ENCODE data around the gene TEN1. TPM values are rescaled to one million over a fixed set of nuclear protein-coding genes. Genes with fewer than 3 reads are reported as not detected.

TEN1 gene
- total RNA-seq, 1 donor from 2014 or later, result 8.5 TPM

DNA sequence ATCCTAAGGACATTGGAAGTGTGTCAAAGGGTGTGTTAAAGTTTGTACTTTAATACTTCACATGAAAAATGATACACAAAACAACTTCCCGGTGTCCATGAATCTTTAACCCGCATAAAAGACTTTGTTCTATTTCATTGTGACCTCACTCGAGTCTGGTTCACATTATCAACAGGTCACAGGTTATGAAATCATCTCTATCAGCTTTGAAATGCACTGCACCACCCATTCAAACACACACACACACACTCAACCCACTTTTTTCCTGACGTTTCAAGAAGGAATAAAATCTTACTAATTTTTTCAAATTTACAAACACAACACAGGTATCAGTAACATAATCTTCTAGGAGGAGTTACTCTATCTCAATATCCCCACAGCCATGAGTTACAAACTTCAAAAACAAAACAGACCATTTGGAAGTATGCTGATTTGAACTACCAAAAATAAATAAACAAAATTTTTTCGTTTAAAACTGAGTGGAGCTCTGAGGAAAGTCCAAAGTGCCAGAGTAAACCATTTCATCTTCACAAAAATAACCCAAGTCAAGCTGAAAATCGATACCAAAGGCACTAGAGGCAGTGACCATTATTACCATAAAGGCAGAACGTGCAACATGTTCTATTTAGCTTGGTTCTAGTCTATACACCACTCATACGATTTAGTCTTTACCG lies 2.7 kb upstream of the TEN1 start:
- H3K36me3 Mint-ChIP-seq (ENCODE audit: unreplicated experiment), result no peaks in the 10 kb centered on the region
- DNase-seq, result no peak
- H3K27ac Mint-ChIP-seq (ENCODE audit: unreplicated experiment), result no peak overlapping the region
- H3K27me3 Mint-ChIP-seq (ENCODE audit: unreplicated experiment), result peaks cover 2% of the 10 kb centered on the region
- peak overlapping the region; percentile 82 for H3K4me3 Mint-ChIP-seq (ENCODE audit: unreplicated experiment)
- peaks cover 5% of the 10 kb centered on the region for H3K9me3 Mint-ChIP-seq (ENCODE audit: unreplicated experiment)
- H3K4me1 Mint-ChIP-seq (ENCODE audit: low read depth, unreplicated experiment), result peaks cover 16% of the 10 kb centered on the region
- TF ChIP-seq, protein P1, sequence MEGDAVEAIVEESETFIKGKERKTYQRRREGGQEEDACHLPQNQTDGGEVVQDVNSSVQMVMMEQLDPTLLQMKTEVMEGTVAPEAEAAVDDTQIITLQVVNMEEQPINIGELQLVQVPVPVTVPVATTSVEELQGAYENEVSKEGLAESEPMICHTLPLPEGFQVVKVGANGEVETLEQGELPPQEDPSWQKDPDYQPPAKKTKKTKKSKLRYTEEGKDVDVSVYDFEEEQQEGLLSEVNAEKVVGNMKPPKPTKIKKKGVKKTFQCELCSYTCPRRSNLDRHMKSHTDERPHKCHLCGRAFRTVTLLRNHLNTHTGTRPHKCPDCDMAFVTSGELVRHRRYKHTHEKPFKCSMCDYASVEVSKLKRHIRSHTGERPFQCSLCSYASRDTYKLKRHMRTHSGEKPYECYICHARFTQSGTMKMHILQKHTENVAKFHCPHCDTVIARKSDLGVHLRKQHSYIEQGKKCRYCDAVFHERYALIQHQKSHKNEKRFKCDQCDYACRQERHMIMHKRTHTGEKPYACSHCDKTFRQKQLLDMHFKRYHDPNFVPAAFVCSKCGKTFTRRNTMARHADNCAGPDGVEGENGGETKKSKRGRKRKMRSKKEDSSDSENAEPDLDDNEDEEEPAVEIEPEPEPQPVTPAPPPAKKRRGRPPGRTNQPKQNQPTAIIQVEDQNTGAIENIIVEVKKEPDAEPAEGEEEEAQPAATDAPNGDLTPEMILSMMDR (IDR thresholded peaks at IDR 0.05; ENCODE audit: partially characterized antibody, unreplicated experiment), result no peak

- Mint-ChIP-seq H3K4me3 (ENCODE audit: unreplicated experiment) (peak overlapping the region; percentile 98), H3K36me3 (ENCODE audit: unreplicated experiment) (no peaks in the 10 kb centered on the region), H3K9me3 (ENCODE audit: unreplicated experiment) (peaks cover 5% of the 10 kb centered on the region), H3K4me1 (ENCODE audit: low read depth, unreplicated experiment) (peaks cover 16% of the 10 kb centered on the region), H3K27ac (ENCODE audit: unreplicated experiment) (peak overlapping the region; percentile 100), H3K27me3 (ENCODE audit: unreplicated experiment) (no peaks in the 10 kb centered on the region)
- TF ChIP-seq, protein P1 (IDR thresholded peaks at IDR 0.05; ENCODE audit: partially characterized antibody, unreplicated experiment), result no peak
- DNase-seq, result no peak
Measured at GRCh38 chr17:75979705-75980187, 706 bp downstream of the TEN1 start.

DNA sequence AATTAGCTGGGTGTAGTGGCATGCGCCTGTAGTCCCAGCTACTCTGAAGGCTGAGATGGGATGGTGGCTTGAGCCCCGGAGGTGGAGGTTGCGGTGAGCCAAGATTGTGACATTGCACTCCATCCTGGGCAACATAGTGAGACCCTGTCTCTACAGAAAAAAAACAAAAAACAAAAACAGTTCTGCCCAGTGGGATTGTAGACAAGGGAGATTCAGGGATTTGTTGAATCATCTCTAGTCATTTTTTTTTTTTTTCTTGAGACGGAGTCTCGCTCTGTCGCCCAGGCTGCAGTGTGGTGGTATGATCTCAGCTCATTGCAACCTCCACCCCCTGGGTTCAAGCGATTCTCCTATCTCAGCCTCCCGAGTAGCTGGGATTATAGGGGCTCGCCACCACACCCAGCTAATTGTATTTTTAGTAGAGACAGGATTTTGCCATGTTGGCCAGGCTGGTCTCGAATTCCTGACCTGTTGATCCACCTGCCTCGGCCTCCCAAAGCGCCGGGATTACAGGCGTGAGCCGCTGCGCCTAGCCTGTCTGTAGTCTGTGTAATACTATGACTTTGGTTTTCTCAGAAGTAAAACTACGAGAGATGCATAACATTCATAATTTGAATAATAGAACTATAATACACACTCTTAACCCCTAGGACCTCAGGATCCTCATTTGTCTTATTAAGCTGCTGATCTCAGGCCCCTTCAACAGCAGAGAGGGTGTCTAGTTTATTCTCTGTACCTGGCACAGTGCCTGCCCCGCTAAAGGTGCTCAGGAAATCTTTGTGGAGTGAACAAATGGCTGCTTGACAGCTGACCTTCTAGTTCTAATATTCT lies 1.4 kb downstream of the TEN1 start:
- Mint-ChIP-seq H3K4me3 (ENCODE audit: unreplicated experiment) (peak overlapping the region; percentile 98), H3K4me1 (ENCODE audit: low read depth, unreplicated experiment) (peaks cover 16% of the 10 kb centered on the region), H3K27me3 (ENCODE audit: unreplicated experiment) (no peaks in the 10 kb centered on the region), H3K36me3 (ENCODE audit: unreplicated experiment) (no peaks in the 10 kb centered on the region), H3K27ac (ENCODE audit: unreplicated experiment) (peak overlapping the region; percentile 100), H3K9me3 (ENCODE audit: unreplicated experiment) (peaks cover 5% of the 10 kb centered on the region)
- DNase-seq, result no peak
- TF ChIP-seq, protein P1 (IDR thresholded peaks at IDR 0.05; ENCODE audit: partially characterized antibody, unreplicated experiment), result no peak

DNA sequence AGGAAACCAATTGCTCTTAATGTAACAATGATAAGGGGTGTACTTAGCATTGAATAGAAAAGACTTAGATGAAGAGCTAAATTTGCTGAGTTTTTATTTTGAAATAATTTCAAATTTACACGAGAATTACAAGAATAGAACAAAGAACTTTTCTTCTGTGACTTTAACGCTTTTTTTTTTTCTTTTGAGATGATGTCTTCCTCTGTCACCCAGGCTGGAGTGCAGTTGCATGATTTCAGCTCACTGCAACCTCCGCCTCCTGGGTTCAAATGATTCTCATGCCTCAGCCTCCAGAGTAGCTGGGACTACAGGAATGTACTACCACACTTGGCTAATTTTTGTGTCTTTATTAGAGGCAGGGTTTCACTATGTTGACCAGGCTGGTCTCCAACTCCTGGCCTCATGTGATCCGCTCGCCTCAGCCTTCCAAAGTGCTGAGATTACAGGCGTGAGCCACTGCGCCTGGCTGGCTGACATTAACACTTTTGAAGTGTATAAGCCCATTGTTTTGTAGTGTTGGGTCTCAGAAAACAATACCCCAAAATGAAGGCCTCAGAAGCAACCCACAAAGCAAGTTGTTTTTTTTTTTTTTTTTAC lies 2.1 kb downstream of the TEN1 start:
- Mint-ChIP-seq H3K27ac (ENCODE audit: unreplicated experiment) (peak overlapping the region; percentile 82), H3K4me1 (ENCODE audit: low read depth, unreplicated experiment) (peaks cover 13% of the 10 kb centered on the region)
- TF ChIP-seq, protein P1 (IDR thresholded peaks at IDR 0.05; ENCODE audit: partially characterized antibody, unreplicated experiment), result no peak

More for the DNA sequence above, 2.1 kb downstream of the TEN1 start:
- Mint-ChIP-seq H3K27me3 (ENCODE audit: unreplicated experiment) (no peaks in the 10 kb centered on the region), H3K36me3 (ENCODE audit: unreplicated experiment) (no peaks in the 10 kb centered on the region), H3K9me3 (ENCODE audit: unreplicated experiment) (peaks cover 5% of the 10 kb centered on the region), H3K4me3 (ENCODE audit: unreplicated experiment) (peak overlapping the region; percentile 81)
- DNase-seq, result no peak

Measured in glutamatergic neuron (in vitro differentiated cells).